Fibroblast of mammary gland (primary cell): Measurements from ENCODE around the gene CDH5.

ENCODE experiments used
- DNase-seq: peaks from one replicate; pipeline ENCODE4 v3.0.0-alpha.2; 2010; ENCODE audit warnings: low read depth
- H3K4me3 ChIP-seq: 2 replicates; pipeline ENCODE4 v1.5.1; 2011; ENCODE audit warnings: low read depth, mild to moderate bottlenecking, low read length, moderate library complexity; ENCODE audit not compliant: control insufficient read depth
- TF ChIP-seq, protein P1 (sequence below): conservative IDR thresholded peaks from 2 replicates; pipeline ENCODE4 v1.5.1; 2011; ENCODE audit warnings: low read depth, low read length, inconsistent platforms; ENCODE audit not compliant: control insufficient read depth, insufficient read depth

The CDH5 gene, protein sequence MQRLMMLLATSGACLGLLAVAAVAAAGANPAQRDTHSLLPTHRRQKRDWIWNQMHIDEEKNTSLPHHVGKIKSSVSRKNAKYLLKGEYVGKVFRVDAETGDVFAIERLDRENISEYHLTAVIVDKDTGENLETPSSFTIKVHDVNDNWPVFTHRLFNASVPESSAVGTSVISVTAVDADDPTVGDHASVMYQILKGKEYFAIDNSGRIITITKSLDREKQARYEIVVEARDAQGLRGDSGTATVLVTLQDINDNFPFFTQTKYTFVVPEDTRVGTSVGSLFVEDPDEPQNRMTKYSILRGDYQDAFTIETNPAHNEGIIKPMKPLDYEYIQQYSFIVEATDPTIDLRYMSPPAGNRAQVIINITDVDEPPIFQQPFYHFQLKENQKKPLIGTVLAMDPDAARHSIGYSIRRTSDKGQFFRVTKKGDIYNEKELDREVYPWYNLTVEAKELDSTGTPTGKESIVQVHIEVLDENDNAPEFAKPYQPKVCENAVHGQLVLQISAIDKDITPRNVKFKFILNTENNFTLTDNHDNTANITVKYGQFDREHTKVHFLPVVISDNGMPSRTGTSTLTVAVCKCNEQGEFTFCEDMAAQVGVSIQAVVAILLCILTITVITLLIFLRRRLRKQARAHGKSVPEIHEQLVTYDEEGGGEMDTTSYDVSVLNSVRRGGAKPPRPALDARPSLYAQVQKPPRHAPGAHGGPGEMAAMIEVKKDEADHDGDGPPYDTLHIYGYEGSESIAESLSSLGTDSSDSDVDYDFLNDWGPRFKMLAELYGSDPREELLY

DNA sequence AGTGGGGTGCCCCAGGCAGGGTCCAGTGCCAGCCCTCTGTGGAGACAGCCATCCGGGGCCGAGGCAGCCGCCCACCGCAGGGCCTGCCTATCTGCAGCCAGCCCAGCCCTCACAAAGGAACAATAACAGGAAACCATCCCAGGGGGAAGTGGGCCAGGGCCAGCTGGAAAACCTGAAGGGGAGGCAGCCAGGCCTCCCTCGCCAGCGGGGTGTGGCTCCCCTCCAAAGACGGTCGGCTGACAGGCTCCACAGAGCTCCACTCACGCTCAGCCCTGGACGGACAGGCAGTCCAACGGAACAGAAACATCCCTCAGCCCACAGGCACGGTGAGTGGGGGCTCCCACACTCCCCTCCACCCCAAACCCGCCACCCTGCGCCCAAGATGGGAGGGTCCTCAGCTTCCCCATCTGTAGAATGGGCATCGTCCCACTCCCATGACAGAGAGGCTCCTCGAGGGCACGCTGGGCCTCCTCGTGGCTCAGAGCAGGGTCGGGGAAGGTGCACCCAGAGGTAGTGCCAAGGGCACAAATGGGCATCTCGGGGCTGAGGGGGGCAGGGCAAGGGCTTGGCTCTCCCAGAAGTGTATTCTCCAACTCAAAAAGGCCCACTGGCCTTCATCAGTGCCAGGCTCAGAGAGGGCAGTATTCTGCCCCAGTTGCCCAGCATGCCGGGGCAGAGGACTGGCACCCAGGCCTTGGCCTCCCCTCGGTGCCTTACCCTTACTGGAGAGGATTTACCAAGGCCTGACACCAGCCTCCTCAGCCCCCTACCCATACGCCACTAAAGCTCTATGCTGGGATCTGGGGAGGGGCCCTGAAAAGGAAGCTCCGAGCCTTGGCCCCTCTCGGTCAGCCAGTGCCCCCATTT is at the start of gene CDH5:
CDH5 (plus strand) TSS at position 259 of the 867 bp plus-strand sequence. CDS start 12,647 bp downstream, outside the sequence.
- DNase-seq, result no peak
- TF ChIP-seq, protein P1, sequence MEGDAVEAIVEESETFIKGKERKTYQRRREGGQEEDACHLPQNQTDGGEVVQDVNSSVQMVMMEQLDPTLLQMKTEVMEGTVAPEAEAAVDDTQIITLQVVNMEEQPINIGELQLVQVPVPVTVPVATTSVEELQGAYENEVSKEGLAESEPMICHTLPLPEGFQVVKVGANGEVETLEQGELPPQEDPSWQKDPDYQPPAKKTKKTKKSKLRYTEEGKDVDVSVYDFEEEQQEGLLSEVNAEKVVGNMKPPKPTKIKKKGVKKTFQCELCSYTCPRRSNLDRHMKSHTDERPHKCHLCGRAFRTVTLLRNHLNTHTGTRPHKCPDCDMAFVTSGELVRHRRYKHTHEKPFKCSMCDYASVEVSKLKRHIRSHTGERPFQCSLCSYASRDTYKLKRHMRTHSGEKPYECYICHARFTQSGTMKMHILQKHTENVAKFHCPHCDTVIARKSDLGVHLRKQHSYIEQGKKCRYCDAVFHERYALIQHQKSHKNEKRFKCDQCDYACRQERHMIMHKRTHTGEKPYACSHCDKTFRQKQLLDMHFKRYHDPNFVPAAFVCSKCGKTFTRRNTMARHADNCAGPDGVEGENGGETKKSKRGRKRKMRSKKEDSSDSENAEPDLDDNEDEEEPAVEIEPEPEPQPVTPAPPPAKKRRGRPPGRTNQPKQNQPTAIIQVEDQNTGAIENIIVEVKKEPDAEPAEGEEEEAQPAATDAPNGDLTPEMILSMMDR, result no peak
- no peak within 1 kb of the TSS for H3K4me3 ChIP-seq

DNA sequence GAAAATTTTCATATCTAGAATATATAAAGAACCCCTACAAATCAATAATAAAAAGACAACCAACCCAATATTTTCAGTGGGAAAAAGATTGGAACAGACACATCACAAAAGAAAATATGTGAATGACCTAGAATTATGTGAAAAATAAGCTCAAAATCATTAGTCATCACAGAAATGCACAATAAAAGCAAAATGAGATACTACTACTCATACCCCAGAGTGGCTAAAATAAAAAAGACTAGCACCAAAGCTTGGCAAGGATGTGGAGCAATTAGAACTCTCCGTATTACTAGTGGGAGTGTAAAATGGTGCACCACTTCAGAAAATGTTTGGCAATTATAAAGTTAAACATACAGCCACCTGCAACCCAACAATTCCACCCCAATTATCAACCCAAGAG is 48.0 kb upstream of the CDH5 start:
- DNase-seq, result no peak
- no peak overlapping the region for H3K4me3 ChIP-seq
- TF ChIP-seq, protein P1, result no peak

DNA sequence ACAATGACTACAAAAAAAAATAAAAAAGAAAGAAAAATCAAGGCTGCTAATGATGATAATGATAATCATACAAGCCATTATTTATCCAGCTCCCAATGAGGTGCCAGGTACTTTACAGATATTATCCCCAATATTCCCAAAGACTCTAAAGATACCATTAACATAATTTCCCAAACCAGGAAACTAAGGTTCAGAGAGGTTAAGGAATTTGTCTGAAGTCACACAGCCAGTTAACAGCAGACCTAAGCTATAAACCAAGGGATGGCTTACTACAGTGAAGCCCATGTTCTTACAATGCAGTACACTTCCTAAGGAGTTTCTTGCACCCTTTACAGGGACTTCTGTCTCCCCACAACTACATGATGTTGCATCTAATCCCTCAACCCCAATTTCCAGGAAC is 45.7 kb upstream of the CDH5 start:
- DNase-seq, result no peak
- TF ChIP-seq, protein P1, result no peak
- no peak overlapping the region for H3K4me3 ChIP-seq

DNA sequence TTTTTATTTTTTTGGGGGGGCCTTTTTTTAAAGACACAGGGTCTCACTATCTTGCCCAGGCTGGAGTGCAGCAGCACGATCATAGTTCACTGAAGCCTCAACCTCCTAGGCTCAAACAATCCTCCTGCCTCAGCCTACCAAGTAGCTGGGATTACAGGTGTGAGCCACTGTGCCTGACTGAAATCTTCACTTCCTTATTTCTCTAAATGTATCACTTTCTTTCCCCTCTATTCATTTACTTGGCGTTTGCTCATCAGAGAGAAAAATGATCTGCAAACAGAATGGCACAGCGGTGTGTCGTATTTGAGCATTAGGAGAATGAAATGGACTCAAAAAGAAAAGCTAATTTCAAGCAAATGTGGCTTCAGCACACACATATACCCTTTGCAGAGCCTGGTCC is 44.3 kb upstream of the CDH5 start:
- H3K4me3 ChIP-seq, result no peak overlapping the region
- no peak for DNase-seq
- TF ChIP-seq, protein P1, result no peak

DNA sequence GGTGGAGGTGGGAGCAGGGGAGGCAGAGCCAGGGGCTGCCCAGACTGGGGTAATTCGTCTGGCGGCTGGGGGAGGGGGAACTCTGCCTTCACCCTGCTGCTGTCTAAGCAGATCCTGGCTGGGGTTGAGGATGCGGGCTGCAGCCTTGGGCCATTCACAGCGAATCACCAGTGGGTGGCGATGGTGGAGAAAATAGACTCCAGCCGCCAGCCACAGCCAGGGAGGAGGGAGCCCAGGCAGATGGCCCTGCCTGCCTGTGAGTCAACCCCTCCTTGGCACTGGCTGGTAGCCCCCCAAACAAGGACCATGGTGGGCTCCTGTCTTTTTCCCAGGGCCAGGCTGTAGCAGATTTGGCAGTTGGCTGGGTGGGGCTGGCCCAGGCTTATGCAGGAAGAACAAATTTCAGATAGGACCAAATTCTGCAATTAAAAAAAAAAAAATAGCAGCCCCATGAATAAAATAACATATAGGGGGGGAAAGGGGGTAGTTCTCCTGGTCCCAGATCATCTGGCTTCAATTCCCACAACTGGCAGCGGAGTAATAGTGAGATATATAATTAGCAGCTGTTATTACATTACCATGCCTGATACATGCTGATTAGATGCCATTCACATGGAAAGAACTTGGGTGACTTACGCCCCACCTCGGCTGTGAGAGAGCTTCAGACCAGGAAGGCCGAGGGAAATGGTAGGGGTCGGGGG is 41.5 kb upstream of the CDH5 start:
- no peak for DNase-seq
- H3K4me3 ChIP-seq, result no peak overlapping the region
- TF ChIP-seq, protein P1, result peak; percentile 6
